GM12891 (cell line): ENCODE data around the gene WDR27.

Experiments
- DNase-seq: peaks from one replicate; pipeline ENCODE4 v3.0.0; 2011; ENCODE audit warnings: low spot score; ENCODE audit not compliant: insufficient read length
- FAIRE-seq: peaks from 2 replicates; lab custom pipeline; 2011; peaks lifted over from hg19 to GRCh38; lab: Jason Lieb, UNC
- PAX5 ChIP-seq: IDR thresholded peaks from 2 replicates; pipeline ENCODE4 v1.6.1; 2011; ENCODE audit warnings: low read length, moderate library complexity, mild to moderate bottlenecking; ENCODE audit not compliant: insufficient read depth, severe bottlenecking
- POLR2A ChIP-seq: IDR thresholded peaks from 2 replicates; pipeline ENCODE4 v1.6.1; 2011; ENCODE audit warnings: low read depth, low read length, control low read depth
- POLR2AphosphoS5 ChIP-seq: IDR thresholded peaks from 2 replicates; pipeline ENCODE4 v1.6.1; 2011; ENCODE audit warnings: low read depth, low read length, control low read depth
- POU2F2 ChIP-seq: IDR thresholded peaks from 2 replicates; pipeline ENCODE4 v1.6.1; 2011; ENCODE audit warnings: low read depth, mild to moderate bottlenecking, control low read depth, low read length, moderate library complexity
- SPI1 ChIP-seq: IDR thresholded peaks from 2 replicates; pipeline ENCODE4 v1.6.1; 2011; ENCODE audit warnings: low read depth, low read length, control low read depth
- TAF1 ChIP-seq: IDR thresholded peaks from 2 replicates; pipeline ENCODE4 v1.6.1; 2011; ENCODE audit warnings: low read depth, low read length, control low read depth

The WDR27 gene

DNA sequence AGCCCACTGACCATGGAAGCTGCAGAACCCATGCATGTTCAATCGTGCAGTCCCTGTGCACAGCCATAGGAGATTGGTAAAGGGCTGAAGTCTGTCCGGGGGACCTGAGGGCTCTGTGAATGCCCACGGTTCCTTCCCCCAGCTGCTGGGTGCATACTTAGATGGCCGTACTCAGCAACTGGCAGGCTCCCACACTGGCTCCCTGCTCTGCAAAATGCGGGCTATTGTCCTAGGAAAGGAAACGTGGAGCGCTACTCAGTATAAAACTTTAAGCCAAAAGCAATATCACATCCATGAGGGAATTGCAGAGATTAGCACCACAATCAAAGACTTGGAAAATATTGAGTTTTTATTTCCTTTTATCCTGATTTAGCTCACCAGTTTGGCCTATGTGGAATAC lies 202.0 kb downstream of the WDR27 start:
- DNase-seq = no peak
- FAIRE-seq = no peak
- no peak for TF ChIP-seq POLR2A
- TF ChIP-seq SPI1 = no peak
- no peak for TF ChIP-seq TAF1
- TF ChIP-seq PAX5 = no peak
- TF ChIP-seq POU2F2 = no peak
- no peak for TF ChIP-seq POLR2AphosphoS5

GRCh38 chr6:169498916-169499513 lies 202.8 kb downstream of the WDR27 start:
- DNase-seq = no peak
- TF ChIP-seq POLR2A = no peak
- TF ChIP-seq SPI1 = no peak
- no peak for TF ChIP-seq PAX5
- no peak for TF ChIP-seq POLR2AphosphoS5
- no peak for TF ChIP-seq POU2F2
- no peak for TF ChIP-seq TAF1
- FAIRE-seq = no peak

DNA sequence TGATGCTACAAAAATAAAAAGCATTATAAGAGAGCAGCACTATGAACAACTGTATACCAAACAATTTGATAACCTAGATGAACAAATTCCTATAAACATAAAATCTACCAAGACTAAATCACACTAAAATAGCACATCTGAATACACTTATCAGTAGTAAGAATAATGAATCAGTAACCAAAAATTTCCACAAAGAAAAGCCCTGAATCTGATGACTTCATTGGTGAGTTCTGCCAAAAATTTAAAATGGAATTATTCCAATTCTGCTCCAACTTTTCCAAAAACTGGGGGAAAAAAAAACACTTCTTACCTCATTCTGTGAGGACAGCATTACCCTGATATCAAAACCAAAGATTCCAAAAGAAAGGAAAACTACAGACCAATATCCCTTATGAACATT lies 206.2 kb downstream of the WDR27 start:
- DNase-seq (no peak), FAIRE-seq (no peak)
- no peak for TF ChIP-seq PAX5
- no peak for TF ChIP-seq POLR2A
- TF ChIP-seq POLR2AphosphoS5 = no peak
- TF ChIP-seq SPI1 = no peak
- TF ChIP-seq POU2F2 = no peak
- TF ChIP-seq TAF1 = no peak

DNA sequence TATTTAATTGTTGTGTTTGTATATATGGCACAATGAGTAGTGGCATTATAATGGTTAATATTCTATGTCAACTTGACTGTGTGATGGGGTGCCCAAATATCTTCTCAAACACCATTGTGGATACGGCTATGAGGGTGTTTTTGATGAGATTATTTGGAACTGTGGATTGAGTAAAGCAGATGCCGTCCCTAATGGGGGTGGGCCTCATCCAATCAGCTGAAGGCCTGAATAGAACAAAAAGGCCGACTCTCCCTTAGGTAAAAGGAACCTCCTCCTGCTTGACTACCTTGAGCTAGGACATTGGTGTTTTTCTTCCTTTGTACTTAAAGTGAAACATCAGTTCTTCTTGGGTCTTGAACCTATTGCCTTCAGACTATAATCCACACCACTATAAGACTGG lies 207.8 kb downstream of the WDR27 start:
- FAIRE-seq (no peak), DNase-seq (no peak)
- no peak for TF ChIP-seq POU2F2
- no peak for TF ChIP-seq TAF1
- no peak for TF ChIP-seq POLR2A

- FAIRE-seq (no peak), DNase-seq (no peak)
- TF ChIP-seq SPI1 = no peak
- TF ChIP-seq PAX5 = no peak
- no peak for TF ChIP-seq TAF1
- TF ChIP-seq POLR2A = no peak
- TF ChIP-seq POLR2AphosphoS5 = no peak
- no peak for TF ChIP-seq POU2F2
Measured at GRCh38 chr6:169491482-169491881, 210.3 kb downstream of the WDR27 start.

DNA sequence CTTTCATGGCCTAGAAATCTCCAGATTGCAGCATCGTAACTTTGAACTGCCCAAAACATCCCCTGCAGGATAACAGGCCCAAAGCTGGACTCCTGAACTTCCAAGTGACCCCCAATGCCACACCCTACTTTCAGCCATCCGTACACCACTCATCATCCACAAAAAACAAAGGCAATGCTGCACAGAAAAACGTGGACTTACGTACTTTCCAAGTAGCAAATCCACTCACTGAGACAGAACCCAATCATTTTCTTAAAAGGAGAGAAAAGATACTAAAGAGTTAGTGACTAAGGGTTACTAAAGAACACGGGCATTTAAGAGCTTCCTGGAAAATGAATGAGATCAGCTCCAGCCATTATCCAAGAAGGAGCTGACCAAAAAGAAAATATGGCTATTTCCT lies 211.0 kb downstream of the WDR27 start:
- TF ChIP-seq SPI1 (no peak), POU2F2 (no peak), TAF1 (no peak), POLR2A (no peak), POLR2AphosphoS5 (no peak), PAX5 (no peak)
- no peak for DNase-seq
- FAIRE-seq = no peak

DNA sequence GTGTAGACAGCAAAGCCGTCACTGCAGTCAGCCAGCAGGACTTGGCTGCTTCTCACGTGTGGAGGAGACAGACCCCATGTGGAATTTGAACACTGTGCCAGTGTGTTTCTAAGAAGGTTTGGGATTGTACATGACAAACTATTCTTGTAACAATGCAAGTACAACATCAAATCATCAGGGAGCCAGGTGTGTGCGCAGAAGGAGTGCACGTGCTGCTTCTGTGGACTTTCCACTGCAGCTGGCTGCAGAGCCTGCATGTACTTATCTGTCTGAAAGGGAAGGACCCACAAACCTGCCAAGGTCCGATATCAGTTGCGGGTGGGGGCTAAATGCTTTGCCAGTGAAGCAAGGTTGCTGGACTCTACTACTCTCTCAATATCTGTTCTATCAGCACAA lies 211.6 kb downstream of the WDR27 start:
- DNase-seq (no peak), FAIRE-seq (no peak)
- TF ChIP-seq POU2F2 = no peak
- TF ChIP-seq POLR2A = no peak
- no peak for TF ChIP-seq POLR2AphosphoS5
- no peak for TF ChIP-seq SPI1
- TF ChIP-seq TAF1 = no peak
- TF ChIP-seq PAX5 = no peak

- DNase-seq (no peak), FAIRE-seq (no peak)
- TF ChIP-seq POLR2A (no peak), POU2F2 (no peak), SPI1 (no peak), POLR2AphosphoS5 (no peak), PAX5 (no peak), TAF1 (no peak)
Measured at GRCh38 chr6:169489563-169490245, 212.1 kb downstream of the WDR27 start.

DNA sequence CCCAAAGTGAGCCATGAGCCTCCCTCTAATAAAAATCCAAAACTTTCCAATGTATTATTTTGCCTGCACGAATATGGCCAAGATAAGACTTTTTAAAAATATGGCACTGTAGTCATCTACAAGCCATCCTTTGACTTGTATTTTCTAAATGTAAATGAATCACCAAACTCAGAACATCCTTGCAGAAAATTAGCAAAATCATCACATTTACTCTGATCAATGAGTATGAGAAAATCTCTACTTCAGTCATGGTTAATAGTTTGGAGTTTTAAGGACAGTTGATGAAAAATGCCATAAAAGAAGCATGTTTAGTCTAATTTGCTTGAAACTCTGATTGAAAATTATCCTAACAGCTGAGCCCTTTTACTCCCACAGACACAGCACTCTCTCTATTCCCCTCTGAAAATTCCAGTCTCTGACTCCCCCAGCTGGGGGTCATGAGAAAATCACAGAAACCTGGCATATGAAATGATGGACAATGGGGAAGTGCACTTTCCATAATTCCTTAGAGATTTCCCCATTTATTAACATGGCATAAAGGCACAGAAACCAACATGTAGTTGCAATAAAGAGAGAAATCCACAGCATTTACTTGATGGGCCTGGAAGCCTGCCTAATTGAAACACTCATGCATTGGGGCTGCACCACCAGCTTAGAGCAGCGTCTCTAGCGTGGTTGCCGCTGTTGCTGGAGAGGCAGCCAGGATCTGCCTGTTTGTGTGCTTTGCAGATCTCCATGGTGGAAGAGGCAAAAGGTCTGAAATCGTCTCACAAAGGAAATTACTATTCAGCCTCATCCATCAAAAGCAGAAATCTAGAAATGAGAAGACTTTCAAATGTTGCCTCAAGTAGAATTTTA lies 214.0 kb downstream of the WDR27 start:
- TF ChIP-seq POLR2AphosphoS5 (no peak), POU2F2 (no peak), PAX5 (no peak), POLR2A (no peak), SPI1 (no peak), TAF1 (no peak)
- DNase-seq = no peak
- FAIRE-seq = no peak
